Prostate gland (tissue), 2 donors: ENCODE measurements around the gene CENPP.

Experiments
- CTCF ChIP-seq, 4 experiments: fragments of 200-600 bp in 2 of 4; fragments of 450-650 bp in 2 of 4; sonication (generic) in 2 of 4; IDR thresholded peaks; 1 replicate in 3 of 4; 2 replicates in 1 of 4; pipeline ENCODE4 v1.5.1; 2016 to 2019; ENCODE audit warnings: antibody characterized with exemption in 4 of 4, mild to moderate bottlenecking in 2 of 4, moderate library complexity in 2 of 4
- POLR2AphosphoS5 ChIP-seq: sonication (generic); formaldehyde crosslinking; IDR thresholded peaks from one replicate; pipeline ENCODE4 v1.6.1; 2017; ENCODE audit warnings: antibody characterized with exemption

GRCh38 chr9:92655896-92656536 lies 330.3 kb downstream of the CENPP start:
- no peak for TF ChIP-seq POLR2AphosphoS5
- TF ChIP-seq CTCF (IDR thresholded peaks at IDR 0.05), result no peak
